Hippocampal formation (tissue), 2 donors: ENCODE measurements around the gene CDC14B.
A peak's percentile ranks its signal among the peaks of the same experiment; 100 is the strongest.
"Not testable (repeated sequence)": the region's sequence is repeated elsewhere in the genome, so short reads cannot be mapped to it uniquely, and the experiment has no call there.

Source experiments
- DNase-seq, 2 donors: peaks; one replicate each; lab custom pipeline; 2025; lab: John Stamatoyannopoulos, UW

CDC14B gene

GRCh38 chr9:96626912-96627311 lies 7.3 kb upstream of the CDC14B start:
- DNase-seq = no peak

- DNase-seq = no peak
These were observed 2.0 kb upstream of the CDC14B start for GRCh38 chr9:96621618-96622017.

GRCh38 chr9:96620832-96621269 lies 1.2 kb upstream of the CDC14B start:
- no peak for DNase-seq

DNA sequence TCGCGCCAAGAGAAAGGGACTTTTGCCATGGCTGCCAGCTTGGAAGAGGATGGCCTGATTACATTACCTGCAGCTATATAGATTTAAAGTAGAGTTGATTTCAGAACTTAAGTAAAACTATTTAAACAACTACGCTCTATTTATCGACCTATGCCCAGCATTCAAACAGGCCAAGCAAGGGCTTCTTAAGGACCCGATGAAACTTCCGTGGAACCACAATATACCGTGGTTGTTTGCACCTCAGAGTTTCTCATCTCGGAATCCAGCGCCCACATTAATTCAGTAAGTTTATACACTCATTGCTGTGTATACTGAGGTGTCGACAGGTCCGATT lies 505 bp upstream of the CDC14B start:
- DNase-seq = no peak

GRCh38 chr9:96619124-96619465 lies 548 bp downstream of the CDC14B start:
- DNase-seq = no peak

GRCh38 chr9:96618209-96619123 lies 1.2 kb downstream of the CDC14B start:
- peak; percentile 43 to 53 for DNase-seq

DNA sequence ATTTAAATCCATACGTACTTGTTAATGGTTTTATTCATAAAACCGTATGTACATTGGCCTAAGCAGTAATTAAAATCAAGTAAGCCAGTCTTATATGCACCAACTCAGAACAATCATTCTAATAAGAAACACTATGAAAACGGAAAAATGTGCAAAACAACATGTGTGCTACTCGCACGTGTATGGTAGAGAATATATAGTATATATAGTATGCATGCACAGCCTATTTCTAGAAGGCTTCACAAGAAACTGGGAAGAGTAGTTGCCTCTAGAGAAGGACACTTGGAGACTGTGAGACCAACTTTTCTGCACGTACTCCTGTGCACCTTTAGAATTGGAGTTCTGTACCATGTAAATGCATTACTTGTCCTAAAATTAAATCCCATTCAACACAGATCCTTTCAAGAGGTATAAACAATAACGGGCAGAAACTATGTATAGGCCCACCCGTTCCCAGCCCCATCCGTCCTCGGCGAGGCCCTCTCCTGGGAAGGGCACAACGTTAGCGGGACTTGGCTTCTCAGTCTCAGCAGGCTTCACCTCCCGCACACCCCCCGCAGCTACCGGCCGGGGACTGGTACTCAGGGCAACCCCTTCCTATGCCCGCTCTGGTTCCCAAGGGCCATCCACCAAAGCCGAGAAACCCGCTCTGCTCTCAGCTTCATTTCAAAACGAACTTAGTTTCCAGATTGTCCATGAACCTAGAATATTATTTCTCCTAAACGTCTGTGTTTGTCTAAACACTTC lies 2.0 kb downstream of the CDC14B start:
- no peak for DNase-seq

GRCh38 chr9:96616817-96617438 lies 2.7 kb downstream of the CDC14B start:
- DNase-seq = no peak

GRCh38 chr9:96615411-96615810 lies 4.2 kb downstream of the CDC14B start:
- DNase-seq = no peak

- not testable (repeated sequence) for DNase-seq
These were observed 5.0 kb downstream of the CDC14B start for GRCh38 chr9:96614664-96615063.

- no peak for DNase-seq
These were observed 6.6 kb downstream of the CDC14B start for GRCh38 chr9:96612966-96613589.

DNA sequence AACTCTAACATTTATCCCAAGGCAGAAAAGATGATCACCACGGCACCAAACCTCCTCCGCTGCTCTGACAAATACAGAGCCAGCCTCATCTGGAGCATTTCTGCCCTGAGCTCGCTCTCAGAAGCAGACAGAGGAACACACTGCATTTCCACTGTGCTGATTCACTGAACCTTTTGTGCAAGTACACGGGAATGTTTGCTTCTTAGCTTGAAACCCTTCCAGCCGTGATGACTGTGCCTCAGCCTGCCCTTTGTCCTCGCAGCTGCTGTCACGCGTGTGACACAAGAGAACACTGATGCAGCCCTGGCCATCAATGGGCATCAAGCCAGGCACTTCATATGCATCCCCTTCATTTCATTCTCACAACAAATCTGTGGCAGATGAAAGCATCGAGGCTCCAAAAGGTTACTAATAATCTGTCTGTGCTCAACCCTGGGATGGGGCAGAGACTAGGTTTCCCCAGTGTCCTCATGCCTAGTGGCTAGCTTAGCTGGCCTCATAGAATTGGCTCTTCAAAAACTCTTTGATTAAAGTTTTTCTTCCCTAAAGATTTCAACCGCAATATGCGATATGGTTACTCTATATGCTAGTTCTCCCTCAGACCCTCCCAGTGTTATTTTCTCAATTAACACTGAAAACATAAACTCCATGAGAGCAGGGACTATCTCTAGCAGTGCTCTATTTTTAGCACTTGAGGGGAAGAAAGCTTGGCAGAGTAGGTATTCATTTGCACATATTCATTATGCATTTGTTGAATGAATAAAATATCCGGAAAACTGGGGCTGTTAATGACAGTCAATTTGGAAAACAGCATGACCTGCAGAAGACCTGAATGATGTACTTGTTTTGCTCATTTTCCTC lies 7.3 kb downstream of the CDC14B start:
- DNase-seq = peak; percentile 79 to 95

GRCh38 chr9:96611302-96611701 lies 8.3 kb downstream of the CDC14B start:
- DNase-seq = no peak

GRCh38 chr9:96609732-96610131 lies 9.9 kb downstream of the CDC14B start:
- DNase-seq = no peak

DNA sequence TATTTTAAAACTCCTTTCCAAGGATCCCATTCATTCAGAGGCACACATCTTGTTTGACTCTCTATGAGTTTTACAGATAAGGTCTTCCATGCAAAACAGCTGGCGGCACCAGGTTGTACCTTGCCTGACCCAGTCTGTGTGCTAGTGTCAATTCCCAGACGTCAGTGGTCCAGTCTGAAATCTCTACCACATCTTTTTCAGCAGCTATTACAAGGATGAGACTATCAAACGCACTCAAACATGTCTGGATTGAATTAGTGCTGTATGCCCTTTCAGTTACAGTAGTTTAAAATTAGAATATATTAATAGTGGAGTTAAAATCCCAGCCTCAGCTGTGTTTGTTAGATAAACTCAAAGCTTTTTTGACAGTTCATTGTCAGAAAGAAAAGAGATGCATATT lies 11.7 kb downstream of the CDC14B start:
- DNase-seq = no peak

- no peak for DNase-seq
These were observed 14.3 kb downstream of the CDC14B start for GRCh38 chr9:96605328-96605727.

- no peak for DNase-seq
These were observed 15.7 kb downstream of the CDC14B start for GRCh38 chr9:96604004-96604319.

DNA sequence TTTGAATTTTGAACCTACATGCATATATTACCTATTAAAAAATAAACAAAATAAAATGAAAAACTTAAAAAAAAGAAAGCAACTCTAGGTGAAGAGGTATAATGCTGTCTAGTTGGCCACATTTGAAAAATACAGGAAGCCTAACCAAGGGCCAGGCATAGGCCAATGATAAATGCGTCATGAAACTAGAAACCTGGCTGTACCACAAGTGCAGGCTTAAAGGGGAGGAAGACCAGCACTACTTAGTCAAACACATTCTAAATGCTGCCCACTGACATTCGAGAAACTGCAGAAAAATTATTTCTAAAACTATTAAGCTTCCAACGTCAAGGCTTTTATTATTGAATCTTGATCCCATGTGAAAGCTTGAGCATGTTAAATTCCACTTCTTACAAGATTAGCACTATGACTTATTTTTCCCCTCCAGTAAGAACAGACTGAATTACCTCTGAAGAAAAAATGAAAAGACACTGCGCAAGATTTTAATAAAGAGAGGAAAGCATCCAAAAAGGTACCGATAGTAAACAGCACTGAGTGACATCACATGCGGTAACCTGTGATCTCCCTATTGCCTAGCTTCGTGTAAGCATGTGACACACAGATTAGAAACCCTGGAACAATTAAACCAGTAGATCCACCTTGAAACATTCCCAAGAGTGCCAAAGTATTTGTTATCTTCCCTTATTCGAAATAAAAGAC lies 16.2 kb downstream of the CDC14B start:
- DNase-seq = no peak

DNA sequence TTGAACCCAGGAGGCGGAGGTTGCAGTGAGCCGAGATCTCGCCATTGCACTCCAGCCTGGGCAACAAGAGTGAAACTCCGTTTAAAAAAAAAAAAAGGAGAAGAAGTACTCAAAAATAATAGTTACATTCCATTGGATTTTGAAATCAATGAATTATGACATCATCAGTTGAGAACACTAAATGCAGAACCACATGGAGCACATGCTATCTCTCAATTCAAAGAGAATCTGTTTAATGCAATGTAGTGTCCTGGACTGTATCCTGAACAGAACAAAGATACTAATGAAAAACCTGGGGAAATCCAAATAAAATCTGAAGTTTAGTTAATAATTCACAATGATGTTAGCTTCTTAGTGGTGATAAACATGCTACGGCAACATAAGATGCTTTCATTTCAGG lies 20.3 kb downstream of the CDC14B start:
- no peak for DNase-seq

- no peak for DNase-seq
These were observed 23.0 kb downstream of the CDC14B start for GRCh38 chr9:96596601-96597111.
